HG03558 (cell line): Measurements from ENCODE around the gene ATP11A.

Experiments
- ATAC-seq: cut with Tn5 transposase; IDR thresholded peaks from one replicate; pipeline ENCODE4 v1.9.1; 2021; ENCODE audit warnings: moderate number of reproducible peaks; ENCODE audit not compliant: unreplicated experiment; ENCODE audit errors: extremely low read depth

The ATP11A gene

DNA sequence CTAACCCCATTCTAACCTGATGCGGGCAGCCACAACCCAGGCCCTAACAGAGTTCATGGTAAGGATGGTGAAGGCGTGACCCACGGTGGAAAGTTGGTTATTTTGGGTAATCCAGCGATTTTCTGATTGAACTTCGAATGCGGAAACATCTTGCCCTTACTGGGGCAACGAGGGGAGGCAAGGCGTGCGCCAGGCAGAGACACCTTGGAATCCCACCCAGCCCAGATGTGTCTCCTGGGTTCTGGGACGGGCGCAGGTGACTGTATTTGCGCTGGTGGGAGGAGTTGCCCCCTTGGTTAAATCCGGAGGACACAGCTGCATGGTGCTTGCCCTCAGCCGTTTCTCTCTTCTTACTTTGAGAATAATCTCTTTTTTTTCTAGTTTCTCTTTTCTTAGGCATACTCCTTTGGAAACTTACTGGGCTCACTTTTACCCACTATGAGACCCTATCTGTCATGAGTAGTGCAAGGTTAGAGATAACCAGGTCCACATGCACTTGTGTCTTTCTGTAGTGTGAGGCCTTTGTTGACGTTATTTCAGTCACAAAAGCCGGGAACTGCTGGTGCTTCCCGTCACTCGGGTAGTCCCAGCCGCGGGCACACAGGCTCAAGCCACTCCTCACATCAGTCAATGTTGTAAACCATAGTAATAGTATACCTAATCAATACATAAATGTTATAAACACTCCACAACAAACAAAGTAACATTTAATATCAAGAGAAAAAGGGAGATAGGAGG lies 81.5 kb downstream of the ATP11A start:
- no peak for ATAC-seq

DNA sequence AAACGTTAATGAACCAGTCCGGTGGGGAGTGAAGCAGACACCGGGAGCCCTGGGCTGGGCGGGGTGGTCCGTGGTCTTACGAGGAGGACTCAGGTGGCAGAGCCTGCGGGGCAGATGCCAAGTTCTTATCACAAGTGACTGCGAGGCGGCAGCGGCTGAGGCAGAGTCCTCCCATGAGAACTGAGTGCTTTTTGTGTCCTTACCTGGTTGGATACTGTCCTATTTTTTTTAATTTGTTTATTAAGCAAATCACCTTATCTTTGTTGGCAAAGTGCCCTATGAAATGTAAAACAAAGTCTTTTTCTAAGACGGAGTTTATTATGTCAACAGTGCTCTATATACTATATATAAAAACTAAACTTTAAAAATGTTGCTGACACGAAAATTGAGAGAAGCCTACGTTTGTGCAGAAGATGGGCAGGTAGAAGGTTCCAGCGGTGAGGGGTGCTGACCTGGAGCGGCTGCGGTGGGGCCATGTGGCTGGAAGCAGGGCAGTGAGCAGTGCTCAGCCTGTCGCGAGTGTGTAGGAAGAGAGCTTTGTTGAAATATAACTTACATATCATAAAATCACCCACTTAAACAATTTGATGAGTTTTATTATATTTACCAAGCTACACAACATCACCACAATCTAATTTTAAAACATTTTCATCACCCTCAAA lies 82.2 kb downstream of the ATP11A start:
- ATAC-seq, result no peak

DNA sequence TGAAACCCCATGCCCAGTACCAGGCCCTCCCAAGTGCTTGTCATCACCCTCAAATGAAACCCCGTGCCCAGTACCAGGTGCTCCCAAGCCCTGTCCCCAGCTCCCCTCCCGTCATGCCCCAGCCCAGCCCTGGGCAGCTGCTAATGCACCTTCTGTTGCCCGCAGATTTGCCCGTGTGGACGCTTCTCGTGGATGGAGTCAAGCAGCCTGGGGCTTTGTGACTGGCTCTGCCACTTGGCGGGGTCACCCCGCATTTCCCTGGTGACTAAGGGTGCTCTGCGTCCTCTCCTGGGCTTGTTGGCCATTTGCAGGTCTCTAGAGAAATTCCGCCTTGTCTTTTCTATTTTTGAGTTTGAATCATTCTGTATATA lies 82.7 kb downstream of the ATP11A start:
- ATAC-seq, result no peak

DNA sequence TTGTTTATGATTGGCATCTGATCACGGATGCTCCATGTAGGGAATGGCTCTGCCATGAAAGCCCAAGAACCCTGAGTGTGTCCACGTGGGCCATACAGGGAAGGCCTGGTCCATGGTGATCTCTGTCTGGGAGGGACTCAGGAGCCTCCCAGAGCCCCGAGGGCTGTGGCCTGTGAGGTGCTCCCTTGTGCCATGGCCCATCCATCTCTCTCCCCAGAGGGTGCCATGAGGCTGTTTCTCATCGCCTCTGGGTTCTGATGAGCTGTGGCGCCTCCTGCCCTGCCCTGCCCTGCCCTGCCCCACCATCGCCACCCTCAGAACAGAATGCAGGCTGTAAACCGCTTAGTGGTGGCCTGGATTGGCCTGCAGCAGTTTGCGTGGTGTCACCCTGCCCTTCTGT lies 83.1 kb downstream of the ATP11A start:
- ATAC-seq, result no peak

DNA sequence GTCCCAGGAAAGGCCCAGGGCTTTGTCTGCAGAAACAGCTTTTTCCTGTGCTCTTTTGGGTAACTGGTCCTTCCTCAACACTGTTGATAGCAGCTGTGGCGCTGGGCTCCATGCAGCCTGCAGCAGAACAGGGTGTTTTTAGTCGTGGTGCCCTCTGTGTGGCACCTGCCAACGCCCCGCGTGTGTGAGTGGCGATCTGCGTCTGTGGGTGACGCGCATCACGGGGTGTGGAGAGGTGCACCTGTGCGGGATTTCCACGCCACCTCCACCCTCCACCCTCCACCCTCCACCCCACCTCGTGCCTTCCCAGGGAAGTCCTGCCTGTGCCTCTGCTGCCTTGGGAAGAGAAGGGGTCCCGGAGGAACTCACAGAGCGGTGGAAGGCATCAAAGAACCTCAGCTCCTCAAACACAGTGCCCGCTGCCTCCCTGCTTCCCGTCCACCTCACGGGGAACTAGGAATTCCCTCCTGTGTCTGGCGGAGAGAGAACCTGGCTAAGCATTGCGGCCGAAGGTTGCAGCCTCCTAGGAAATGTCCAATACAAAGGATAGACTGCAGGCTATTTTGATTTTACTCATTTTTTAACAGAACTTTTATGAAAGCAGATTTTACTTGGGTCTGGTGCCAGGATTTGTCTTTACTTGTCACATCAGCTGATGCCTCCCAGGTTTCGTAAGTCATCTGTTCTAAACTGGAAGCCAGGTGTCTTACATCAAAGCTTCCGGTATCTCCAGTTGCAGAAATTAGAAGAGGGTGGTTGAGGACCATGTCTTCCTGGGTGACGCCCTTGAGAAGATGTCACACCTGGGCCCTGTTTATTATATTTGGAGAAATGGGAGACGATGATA lies 84.0 kb downstream of the ATP11A start:
- no peak for ATAC-seq

DNA sequence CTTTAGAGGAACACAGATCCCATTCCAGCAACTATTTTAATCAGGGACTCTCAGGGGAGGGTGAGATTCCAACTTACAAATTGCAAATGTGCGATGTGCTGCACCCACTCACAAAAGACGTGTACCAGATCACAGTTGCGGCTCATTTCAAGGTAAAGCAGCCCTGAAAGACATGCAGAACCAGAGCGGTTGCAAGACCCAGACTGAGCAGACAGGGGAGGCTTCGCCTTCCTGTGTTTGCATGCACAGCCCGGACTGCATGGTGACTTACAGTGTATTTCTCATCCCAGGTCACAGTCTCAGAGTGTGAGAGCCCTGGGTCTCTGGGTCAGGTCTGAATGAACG lies 84.6 kb downstream of the ATP11A start:
- ATAC-seq, result no peak

DNA sequence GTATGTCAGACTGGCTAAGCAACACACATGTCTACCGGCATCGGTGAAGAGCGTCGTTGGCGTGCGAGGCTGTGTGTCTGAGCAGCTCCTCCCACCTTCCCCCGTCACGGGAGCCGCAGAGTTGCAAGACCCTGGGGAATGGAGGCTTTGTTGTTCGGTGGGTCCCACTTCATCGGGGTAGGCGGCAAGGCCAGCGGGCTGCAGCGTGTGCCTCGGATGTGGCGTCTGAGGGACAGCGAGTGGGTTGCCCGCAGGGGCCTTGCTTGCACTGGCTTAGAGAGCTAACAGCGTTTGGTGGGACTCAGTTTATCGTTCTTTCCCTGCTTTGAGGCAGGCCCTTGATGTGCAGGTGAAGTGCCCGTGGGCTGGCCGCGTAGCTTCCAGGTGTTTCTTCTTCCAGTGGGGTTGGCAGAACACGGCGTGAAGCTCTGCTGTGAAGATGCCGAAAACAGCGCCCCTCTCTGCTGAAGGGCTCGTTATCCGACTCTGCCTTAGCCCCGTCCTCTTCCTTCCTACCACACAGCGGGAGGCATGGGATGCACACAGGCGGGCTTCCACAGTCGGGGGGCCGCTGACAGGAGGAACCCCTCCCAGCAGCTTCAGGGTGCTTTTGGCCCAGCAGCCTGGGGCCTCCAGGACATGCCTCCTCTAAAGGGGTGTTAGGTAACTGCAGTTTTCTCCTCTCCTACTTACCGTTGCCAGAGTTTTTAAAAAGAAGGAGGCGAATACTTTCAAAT lies 85.2 kb downstream of the ATP11A start:
- no peak for ATAC-seq

DNA sequence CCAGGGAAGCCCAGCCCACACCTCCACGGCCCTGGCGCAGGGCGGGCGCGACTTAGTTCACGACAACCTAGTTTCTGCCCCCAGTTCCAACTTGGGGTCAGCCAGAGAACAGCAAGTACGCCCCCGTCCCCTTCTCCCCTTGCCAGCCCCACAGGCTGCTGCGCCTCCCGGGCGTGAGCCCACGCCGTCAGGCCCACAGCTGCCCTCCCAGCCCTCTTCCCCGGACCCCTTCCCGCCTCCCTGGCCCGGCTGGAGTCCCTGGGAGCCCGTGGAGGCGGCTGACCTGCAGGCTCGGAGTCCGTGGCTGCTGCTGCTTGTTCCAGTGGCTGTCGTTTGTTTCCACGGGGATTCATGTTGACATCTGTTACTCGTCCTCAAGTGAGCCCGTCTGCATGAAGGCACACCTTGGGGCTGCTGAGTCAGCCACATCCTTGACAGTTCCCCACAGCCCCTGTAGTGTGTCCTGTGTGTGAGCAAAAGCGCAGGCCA lies 86.0 kb downstream of the ATP11A start:
- ATAC-seq, result no peak

DNA sequence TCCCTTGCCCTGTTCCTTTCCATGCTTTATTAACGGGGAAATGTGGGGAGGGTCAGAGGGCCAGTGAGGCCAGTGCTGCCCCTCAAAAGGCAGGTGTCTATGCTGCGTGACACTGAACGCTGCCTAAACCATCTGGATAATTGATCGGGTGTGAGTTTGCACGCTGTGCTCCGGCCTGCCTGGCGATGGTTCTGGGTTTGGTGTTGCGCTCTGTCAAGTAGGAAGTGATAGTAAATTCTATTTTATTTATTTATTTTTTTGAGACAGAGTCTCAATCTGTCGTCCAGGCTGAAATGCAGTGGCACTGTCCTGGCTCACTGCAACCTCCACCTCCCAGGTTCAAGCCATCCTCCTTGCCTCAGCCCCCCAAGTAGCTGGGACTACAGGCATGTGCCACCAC lies 86.5 kb downstream of the ATP11A start:
- no peak for ATAC-seq

DNA sequence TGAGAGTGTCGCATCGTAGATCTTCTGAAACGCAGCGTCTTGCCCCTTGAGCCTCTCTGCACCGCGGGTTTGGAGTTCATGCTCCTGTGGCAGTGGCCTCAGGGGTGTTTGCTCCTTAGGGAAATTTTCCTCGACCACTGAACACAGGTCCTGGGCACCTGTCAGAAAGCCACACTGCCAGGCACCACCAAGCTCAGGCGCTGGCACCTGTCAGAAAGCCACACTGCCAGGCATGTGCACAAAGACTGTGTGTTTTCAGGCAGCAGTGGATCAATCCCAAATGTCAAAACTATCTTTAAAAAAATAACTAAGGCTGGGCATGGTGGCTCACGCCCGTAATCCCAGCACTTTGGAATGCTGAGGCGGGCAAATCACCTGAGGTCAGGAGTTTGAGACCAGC lies 87.1 kb downstream of the ATP11A start:
- ATAC-seq, result no peak

DNA sequence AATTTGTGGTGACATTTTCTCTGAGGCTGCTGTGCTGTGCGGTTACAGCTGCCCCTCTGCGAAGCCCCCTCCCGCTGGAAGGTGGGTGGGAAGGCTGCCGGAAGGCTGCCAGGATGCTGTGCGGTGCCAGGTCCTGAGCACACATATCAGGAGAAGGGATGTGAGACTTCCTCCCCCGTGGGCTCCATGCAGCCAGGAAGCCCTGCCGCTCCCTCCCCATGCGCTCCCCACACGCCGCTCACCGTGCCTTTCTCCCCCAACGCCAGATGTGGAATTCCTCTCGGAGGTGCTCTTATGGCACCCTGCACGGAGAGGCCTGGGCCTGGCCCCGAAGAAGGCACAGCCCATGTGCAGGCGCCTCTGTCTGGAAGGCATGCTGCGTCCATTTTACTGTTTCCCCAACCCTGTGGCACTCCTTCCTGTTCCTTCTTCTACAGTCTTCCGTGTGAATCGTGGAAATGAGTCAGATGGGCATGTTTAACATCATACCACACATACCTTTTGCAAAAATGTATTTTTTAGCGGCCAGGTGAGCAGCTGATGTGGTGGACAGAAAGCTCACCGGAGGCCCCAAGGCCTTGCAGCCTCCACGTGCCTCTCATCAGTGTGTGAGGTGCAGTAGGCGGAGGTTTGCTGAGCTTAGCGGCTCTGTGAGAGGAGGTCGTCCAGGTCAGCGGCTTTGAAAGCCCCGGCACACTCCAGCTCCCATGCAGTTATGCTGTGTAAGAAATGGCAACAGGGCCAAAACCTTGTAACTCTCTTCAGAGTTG lies 88.0 kb downstream of the ATP11A start:
- no peak for ATAC-seq

DNA sequence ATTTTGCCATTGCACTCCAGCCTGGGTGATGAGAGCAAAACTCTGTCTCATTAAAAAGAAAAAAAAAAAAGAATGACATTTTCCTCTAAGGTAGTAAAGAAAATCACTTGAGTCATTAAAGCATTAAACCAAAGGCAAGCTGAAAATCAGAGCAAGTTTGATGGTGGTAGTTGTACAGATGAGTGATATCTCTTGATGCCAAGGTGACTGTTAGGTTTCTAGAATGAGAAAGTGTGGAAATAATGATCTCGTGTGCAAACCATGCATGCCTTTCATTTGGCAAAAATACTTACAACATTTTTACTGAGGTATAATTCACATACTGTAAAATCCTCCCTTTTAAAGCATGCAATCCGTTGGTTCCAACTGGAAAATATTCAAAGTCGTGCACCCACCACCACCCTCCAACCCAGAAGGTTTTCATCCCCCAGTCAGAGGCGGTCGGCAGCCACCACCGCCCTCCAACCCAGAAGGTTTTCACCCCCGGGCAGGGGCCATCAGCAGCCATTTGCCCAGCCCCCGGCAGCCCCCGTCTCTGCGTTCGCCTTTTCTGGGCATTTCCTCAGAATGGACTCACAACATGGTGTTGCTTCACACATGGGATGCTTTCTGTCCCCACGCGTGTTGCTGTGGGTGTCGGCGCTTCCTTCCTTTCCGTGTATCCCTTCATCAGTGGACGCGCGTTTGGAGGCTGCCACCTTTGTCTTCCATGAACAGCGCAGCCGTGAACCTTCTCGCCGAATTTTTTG lies 90.2 kb downstream of the ATP11A start:
- ATAC-seq, result no peak

DNA sequence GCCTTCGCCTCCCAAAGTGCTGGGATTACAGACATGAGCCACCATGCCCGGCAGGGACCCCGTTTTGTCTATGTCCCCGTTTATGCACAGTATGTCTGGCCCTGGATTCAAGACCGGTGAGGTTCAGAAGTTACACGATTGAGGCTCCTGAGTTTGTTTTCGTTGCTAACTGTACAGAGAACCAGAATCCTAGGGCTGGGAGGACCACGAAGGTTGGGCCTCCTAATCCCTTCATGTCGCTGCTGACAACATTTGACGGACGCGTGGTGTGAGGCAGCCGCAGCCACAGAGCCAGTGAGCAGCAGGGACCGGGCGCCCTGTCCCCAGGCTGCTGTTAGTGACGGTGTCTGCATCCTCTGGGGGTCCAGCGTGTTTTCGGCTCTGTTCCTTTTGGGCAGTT lies 91.4 kb downstream of the ATP11A start:
- no peak for ATAC-seq

DNA sequence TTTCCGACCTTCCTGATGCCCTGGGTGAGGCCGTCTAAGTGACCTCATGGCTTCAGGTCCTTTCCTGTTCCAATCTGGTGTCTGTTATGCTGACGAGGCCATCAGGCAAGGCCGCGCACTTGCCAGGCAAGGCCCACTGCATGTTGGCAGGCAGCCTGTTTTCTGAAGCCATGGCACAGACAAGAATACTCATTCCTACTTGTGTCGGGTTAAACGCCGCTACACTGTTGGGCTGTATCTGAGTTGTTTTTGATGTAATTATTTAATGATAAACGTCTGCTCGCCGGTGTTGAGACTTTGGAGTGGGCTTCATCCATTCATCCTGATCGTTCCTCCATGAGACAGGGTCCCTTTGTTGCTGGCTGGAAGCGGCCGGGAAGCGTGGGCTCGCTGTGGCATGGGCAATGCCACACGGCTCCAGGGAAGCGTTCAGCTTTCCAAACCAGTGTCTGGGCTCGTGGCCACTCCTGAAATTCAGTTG lies 92.1 kb downstream of the ATP11A start:
- ATAC-seq, result no peak

DNA sequence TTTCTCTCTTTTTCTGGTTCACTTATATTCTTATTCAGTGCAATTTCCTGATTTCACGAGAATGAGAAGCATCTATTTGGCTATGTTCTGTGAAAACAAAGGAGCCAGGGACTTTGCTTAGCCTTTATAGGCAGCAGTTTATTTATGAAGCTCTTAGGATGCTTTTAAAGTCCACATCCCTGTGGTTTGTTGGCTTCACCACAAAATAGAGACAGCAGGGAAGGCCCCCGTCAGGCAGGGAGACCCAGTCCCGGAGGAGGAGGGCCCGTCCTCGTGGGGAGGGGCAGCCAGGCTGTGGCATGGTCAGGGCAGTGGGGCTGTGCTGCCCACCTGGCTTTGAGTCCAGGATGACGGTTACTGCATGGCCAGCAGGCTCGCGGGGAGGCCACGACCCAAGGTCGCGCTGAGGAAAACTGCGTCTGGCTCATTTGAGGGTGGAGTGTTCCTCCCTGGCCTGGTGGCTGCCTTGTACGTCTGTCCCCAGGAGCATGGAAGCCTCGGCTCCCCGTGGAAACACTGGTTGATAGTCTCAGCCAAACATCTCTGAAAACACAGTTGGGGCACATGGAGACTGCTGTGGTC lies 92.7 kb downstream of the ATP11A start:
- no peak for ATAC-seq

DNA sequence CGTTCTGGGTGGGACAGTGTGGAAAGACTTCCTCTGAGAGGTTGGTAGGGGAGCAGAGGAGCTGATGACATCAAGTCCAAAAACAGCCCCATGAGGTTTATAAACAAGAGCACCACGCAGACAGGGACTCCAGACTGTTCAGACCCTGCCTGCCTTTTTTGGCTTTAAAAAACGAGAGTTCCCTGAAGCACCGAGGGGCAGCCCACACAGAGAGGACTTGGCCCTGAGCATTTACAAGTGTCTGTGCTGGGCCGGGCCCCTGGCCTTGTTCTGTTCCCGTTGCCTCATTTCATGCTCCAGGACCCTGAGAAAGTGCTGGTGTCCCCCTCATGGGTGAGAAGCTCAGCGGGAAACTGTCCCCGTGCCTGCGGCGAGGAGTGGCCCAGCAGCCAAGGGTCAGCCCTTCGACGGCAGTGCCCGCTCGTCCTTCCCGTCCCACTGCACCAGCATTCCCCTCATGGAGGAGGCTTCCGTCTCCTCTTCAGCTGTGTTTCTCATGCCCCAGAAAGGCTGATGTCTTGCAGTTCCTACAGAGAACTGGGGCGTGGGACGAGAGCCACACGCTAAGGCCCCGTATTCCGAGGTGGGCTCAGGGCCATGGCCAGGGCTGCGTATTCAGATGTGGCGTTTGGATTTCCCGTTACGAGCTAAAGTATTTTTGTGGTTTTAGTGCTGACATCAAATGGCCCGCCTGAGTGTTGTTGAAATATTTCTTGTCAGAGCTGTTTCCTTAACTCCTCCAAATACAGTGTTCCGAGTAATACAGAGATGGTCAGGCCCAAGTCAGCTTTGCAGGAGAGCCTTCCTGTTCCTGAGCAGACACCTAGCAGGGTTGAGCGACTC lies 93.5 kb downstream of the ATP11A start:
- no peak for ATAC-seq

DNA sequence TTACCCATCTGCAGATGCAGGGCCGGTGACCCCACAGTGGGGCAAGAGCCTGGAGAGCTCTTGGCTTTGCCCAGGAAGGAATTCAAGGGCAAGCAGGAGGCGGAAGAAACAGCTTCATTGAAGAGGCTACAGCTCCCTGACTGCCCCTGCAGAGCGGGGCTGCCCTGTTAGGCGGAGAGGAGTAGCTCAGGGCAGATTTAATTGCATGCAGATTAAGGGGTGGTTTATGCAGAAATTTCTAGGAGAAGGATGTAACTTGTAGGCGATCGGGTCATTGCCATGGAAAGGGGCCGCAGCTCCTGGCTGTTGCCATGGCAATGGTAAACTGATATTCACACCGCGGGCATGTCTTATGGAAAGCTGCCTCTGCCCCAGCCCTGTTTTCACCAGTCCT lies 94.1 kb downstream of the ATP11A start:
- no peak for ATAC-seq
